GM12891 (cell line): ENCODE measurements around the gene UQCR10.

Experiments
- DNase-seq: peaks from one replicate; pipeline ENCODE4 v3.0.0; 2011; ENCODE audit warnings: low spot score; ENCODE audit not compliant: insufficient read length
- FAIRE-seq: peaks from 2 replicates; lab custom pipeline; 2011; peaks lifted over from hg19 to GRCh38; lab: Jason Lieb, UNC
- PAX5 ChIP-seq: IDR thresholded peaks from 2 replicates; pipeline ENCODE4 v1.6.1; 2011; ENCODE audit warnings: low read length, moderate library complexity, mild to moderate bottlenecking; ENCODE audit not compliant: insufficient read depth, severe bottlenecking
- POLR2A ChIP-seq: IDR thresholded peaks from 2 replicates; pipeline ENCODE4 v1.6.1; 2011; ENCODE audit warnings: low read depth, low read length, control low read depth
- POLR2AphosphoS5 ChIP-seq: IDR thresholded peaks from 2 replicates; pipeline ENCODE4 v1.6.1; 2011; ENCODE audit warnings: low read depth, low read length, control low read depth
- POU2F2 ChIP-seq: IDR thresholded peaks from 2 replicates; pipeline ENCODE4 v1.6.1; 2011; ENCODE audit warnings: low read depth, mild to moderate bottlenecking, control low read depth, low read length, moderate library complexity
- SPI1 ChIP-seq: IDR thresholded peaks from 2 replicates; pipeline ENCODE4 v1.6.1; 2011; ENCODE audit warnings: low read depth, low read length, control low read depth
- TAF1 ChIP-seq: IDR thresholded peaks from 2 replicates; pipeline ENCODE4 v1.6.1; 2011; ENCODE audit warnings: low read depth, low read length, control low read depth

UQCR10 gene

GRCh38 chr22:29734838-29735237, 32.3 kb upstream of the UQCR10 start:
- no peak for TF ChIP-seq POLR2A
- TF ChIP-seq SPI1 = no peak
- DNase-seq = no peak
- no peak for FAIRE-seq

- TF ChIP-seq POLR2AphosphoS5 = no peak
- no peak for TF ChIP-seq SPI1
- TF ChIP-seq POU2F2 = no peak
Measured at GRCh38 chr22:29735416-29735815, 31.8 kb upstream of the UQCR10 start.

GRCh38 chr22:29737251-29738117, 29.7 kb upstream of the UQCR10 start:
- DNase-seq = no peak
- no peak for TF ChIP-seq POLR2A
- TF ChIP-seq PAX5 = no peak
- no peak for TF ChIP-seq SPI1
- TF ChIP-seq TAF1 = no peak
- no peak for TF ChIP-seq POLR2AphosphoS5
- no peak for TF ChIP-seq POU2F2
- FAIRE-seq = no peak

More at GRCh38 chr22:29735416-29735815, 31.8 kb upstream of the UQCR10 start:
- FAIRE-seq (no peak), DNase-seq (no peak)

- FAIRE-seq (no peak), DNase-seq (no peak)
- TF ChIP-seq PAX5 (no peak), TAF1 (no peak)
Measured at GRCh38 chr22:29738118-29738815, 28.9 kb upstream of the UQCR10 start.

GRCh38 chr22:29739346-29739875, 27.8 kb upstream of the UQCR10 start:
- DNase-seq (no peak), FAIRE-seq (no peak)
- TF ChIP-seq SPI1 (no peak), TAF1 (no peak), PAX5 (no peak), POLR2A (no peak), POU2F2 (no peak)

GRCh38 chr22:29740216-29740615, 27.0 kb upstream of the UQCR10 start:
- no peak for DNase-seq
- no peak for FAIRE-seq
- TF ChIP-seq SPI1 (no peak), POLR2A (no peak), TAF1 (no peak), POLR2AphosphoS5 (no peak), PAX5 (no peak), POU2F2 (no peak)

- FAIRE-seq (no peak), DNase-seq (no peak)
- TF ChIP-seq TAF1 (no peak), POU2F2 (no peak), POLR2A (no peak), PAX5 (no peak)
Measured at GRCh38 chr22:29741926-29742325, 25.2 kb upstream of the UQCR10 start.

- DNase-seq (no peak), FAIRE-seq (no peak)
- TF ChIP-seq POU2F2 (no peak), PAX5 (no peak)
Measured at GRCh38 chr22:29742326-29742725, 24.8 kb upstream of the UQCR10 start.

- TF ChIP-seq TAF1 = no peak
- no peak for TF ChIP-seq POLR2AphosphoS5
- no peak for TF ChIP-seq POLR2A
- TF ChIP-seq SPI1 = no peak
- no peak for TF ChIP-seq POU2F2
- no peak for TF ChIP-seq PAX5
- no peak for DNase-seq
- no peak for FAIRE-seq
Measured at GRCh38 chr22:29744902-29745301, 22.3 kb upstream of the UQCR10 start.

- no peak for DNase-seq
- TF ChIP-seq POU2F2 (no peak), POLR2A (no peak), TAF1 (no peak), SPI1 (no peak), POLR2AphosphoS5 (no peak), PAX5 (no peak)
- no peak for FAIRE-seq
Measured at GRCh38 chr22:29747832-29748231, 19.3 kb upstream of the UQCR10 start.
